Mesenchymal stem cell (in vitro differentiated cells and primary cell): ENCODE data around the gene CDK14.

Experiments
- DNase-seq: peaks from one replicate; pipeline ENCODE4 v3.0.0-alpha.2; 2013
- H2AFZ ChIP-seq: one replicate; pipeline ENCODE4 v1.6.1; 2013; ENCODE audit warnings: low read depth, mild to moderate bottlenecking, control low read depth, inconsistent platforms, low read length, moderate library complexity
- H2AK5ac ChIP-seq: 2 replicates; pipeline ENCODE4 v1.6.1; 2013; ENCODE audit warnings: low read length, moderate library complexity, mild to moderate bottlenecking, inconsistent platforms; ENCODE audit not compliant: severe bottlenecking
- H2BK120ac ChIP-seq: one replicate; pipeline ENCODE4 v1.6.1; 2013; ENCODE audit warnings: low read depth, mild to moderate bottlenecking, inconsistent platforms, low read length, moderate library complexity
- H2BK12ac ChIP-seq, 2 experiments: one replicate each; pipeline ENCODE4 v1.6.1; 2013; ENCODE audit warnings: inconsistent platforms in 2 of 2, low read length in 2 of 2, mild to moderate bottlenecking in 2 of 2, moderate library complexity in 2 of 2, control low read depth in 1 of 2
- H2BK15ac ChIP-seq: one replicate; pipeline ENCODE4 v1.6.1; 2013; ENCODE audit warnings: mild to moderate bottlenecking, low read depth, inconsistent platforms; ENCODE audit not compliant: poor library complexity, severe bottlenecking
- H2BK5ac ChIP-seq: 2 replicates; pipeline ENCODE4 v1.6.1; 2013; ENCODE audit warnings: low read depth, mild to moderate bottlenecking, low read length, control low read depth, inconsistent platforms; ENCODE audit not compliant: poor library complexity, severe bottlenecking
- H3K14ac ChIP-seq, 2 experiments: one replicate each; pipeline ENCODE4 v1.6.1; 2013; ENCODE audit warnings: inconsistent platforms in 2 of 2, low read length in 2 of 2, control low read depth in 1 of 2, mild to moderate bottlenecking in 1 of 2, moderate library complexity in 1 of 2
- H3K18ac ChIP-seq, 2 experiments: one replicate each; pipeline ENCODE4 v1.6.1; 2013; ENCODE audit warnings: inconsistent platforms in 2 of 2, low read length in 2 of 2, control low read depth in 1 of 2, low read depth in 1 of 2, mild to moderate bottlenecking in 1 of 2
- H3K23ac ChIP-seq, 2 experiments: one replicate each; pipeline ENCODE4 v1.6.1; 2013; ENCODE audit warnings: inconsistent platforms in 2 of 2, low read length in 2 of 2, mild to moderate bottlenecking in 2 of 2, moderate library complexity in 2 of 2, control low read depth in 1 of 2
- H3K27ac ChIP-seq: 2 replicates; pipeline ENCODE4 v1.5.1; 2013; ENCODE audit warnings: mild to moderate bottlenecking, moderate library complexity, low read length, control low read depth, inconsistent platforms; ENCODE audit not compliant: poor library complexity, severe bottlenecking
- H3K27me3 ChIP-seq, 2 experiments: 2 replicates each; pipeline versions ENCODE4 v1.6.1 to v1.7.0; 2013; ENCODE audit warnings: low read length in 2 of 2, mild to moderate bottlenecking in 2 of 2, moderate library complexity in 2 of 2, control low read depth in 1 of 2, inconsistent platforms in 1 of 2; ENCODE audit not compliant: control insufficient read depth in 1 of 2, insufficient read depth in 1 of 2
- H3K36me3 ChIP-seq, 2 experiments: 2 replicates each; pipeline versions ENCODE4 v1.6.1 to v1.7.0; 2013; ENCODE audit warnings: low read length in 2 of 2, control low read depth in 1 of 2, inconsistent platforms in 1 of 2, low read depth in 1 of 2, mild to moderate bottlenecking in 1 of 2; ENCODE audit not compliant: insufficient read depth in 2 of 2, control insufficient read depth in 1 of 2
- H3K4ac ChIP-seq, 2 experiments: one replicate each; pipeline ENCODE4 v1.6.1; 2013; ENCODE audit warnings: inconsistent platforms in 2 of 2, low read length in 2 of 2, mild to moderate bottlenecking in 2 of 2, moderate library complexity in 2 of 2, control low read depth in 1 of 2, low read depth in 1 of 2
- H3K4me1 ChIP-seq: 2 replicates; pipeline ENCODE4 v1.6.1; 2013; ENCODE audit warnings: low read depth, low read length, control low read depth; ENCODE audit not compliant: control insufficient read depth, insufficient read depth
- H3K4me2 ChIP-seq: 2 replicates; pipeline ENCODE4 v1.6.1; 2013; ENCODE audit warnings: low read length, mild to moderate bottlenecking, inconsistent platforms; ENCODE audit not compliant: poor library complexity, severe bottlenecking
- H3K4me3 ChIP-seq, 2 experiments: 2 replicates each; pipeline versions ENCODE4 v1.5.1 to v1.7.0; 2013; ENCODE audit warnings: low read length in 2 of 2, mild to moderate bottlenecking in 2 of 2, control low read depth in 1 of 2, low read depth in 1 of 2; ENCODE audit not compliant: insufficient read depth in 1 of 2
- H3K79me1 ChIP-seq: replicated peaks from 2 replicates; pipeline ENCODE4 v1.6.1; 2013; ENCODE audit warnings: mild to moderate bottlenecking, control low read depth, low read length, inconsistent platforms; ENCODE audit not compliant: poor library complexity, severe bottlenecking
- H3K9ac ChIP-seq: 2 replicates; pipeline ENCODE4 v1.7.0; 2013; ENCODE audit warnings: mild to moderate bottlenecking, low read length, moderate library complexity
- H3K9me3 ChIP-seq: 2 replicates; pipeline ENCODE4 v1.7.0; 2013; ENCODE audit warnings: mild to moderate bottlenecking, low read length; ENCODE audit not compliant: control insufficient read depth
- H4K8ac ChIP-seq: one replicate; pipeline ENCODE4 v1.6.1; 2013; ENCODE audit warnings: inconsistent platforms, mild to moderate bottlenecking, low read length, moderate library complexity
- H4K91ac ChIP-seq: one replicate; pipeline ENCODE4 v1.6.1; 2013; ENCODE audit warnings: mild to moderate bottlenecking, low read length, inconsistent platforms
- WGBS: methylation state at CpG from one replicate; pipeline ENCODE4 v1.1.7; 2013; ENCODE audit warnings: mixed read lengths; 5-methylcytosine and 5-hydroxymethylcytosine counted together

CDK14 gene

DNA sequence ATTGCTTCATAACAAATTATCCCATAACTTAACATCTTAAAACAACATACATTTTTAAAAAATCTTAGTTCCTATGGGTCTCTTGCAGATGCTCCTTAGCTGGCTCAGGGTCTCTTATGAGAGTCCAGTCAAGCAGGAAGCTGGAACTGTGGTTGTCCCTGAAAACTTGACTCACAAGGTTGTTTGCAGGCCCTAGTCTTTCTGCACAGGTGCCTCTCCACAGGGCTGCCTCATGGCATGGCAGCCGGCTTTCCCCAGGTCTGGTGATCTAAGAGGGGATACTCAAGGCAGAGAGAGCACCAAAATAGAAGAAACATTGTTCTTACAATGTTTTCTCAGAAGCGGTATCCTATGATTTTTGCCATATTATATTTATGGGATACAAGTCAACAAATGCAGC is 127.1 kb downstream of the CDK14 start:
- no peak overlapping the region for H3K14ac ChIP-seq
- H3K4me2 ChIP-seq = no peak overlapping the region
- H2BK120ac ChIP-seq = no peak overlapping the region
- H3K27ac ChIP-seq = no peak overlapping the region
- H3K9me3 ChIP-seq = no peaks in the 10 kb centered on the region
- H3K79me1 ChIP-seq = peaks cover 9% of the 10 kb centered on the region
- H3K27me3 ChIP-seq = no peaks in the 10 kb centered on the region
- H3K9ac ChIP-seq = no peak overlapping the region
- H3K36me3 ChIP-seq = no peaks in the 10 kb centered on the region
- H4K8ac ChIP-seq = no peak overlapping the region
- H4K91ac ChIP-seq = no peak overlapping the region
- DNase-seq = no peak
- no peak overlapping the region for H2AFZ ChIP-seq
- H2BK5ac ChIP-seq = no peak overlapping the region
- peaks cover 5% of the 10 kb centered on the region for H3K4me1 ChIP-seq
- H3K4ac ChIP-seq = no peak overlapping the region
- H3K18ac ChIP-seq = no peak overlapping the region
- H3K4me3 ChIP-seq = no peak overlapping the region
- 100% methylated on average over 1 of the region's 2 CpGs for WGBS
- no peak overlapping the region for H2BK15ac ChIP-seq
- H3K23ac ChIP-seq = no peak overlapping the region
- peak overlapping the region in 1 of 2 experiments; percentile 54 for H2BK12ac ChIP-seq
- H2AK5ac ChIP-seq = no peak overlapping the region

DNA sequence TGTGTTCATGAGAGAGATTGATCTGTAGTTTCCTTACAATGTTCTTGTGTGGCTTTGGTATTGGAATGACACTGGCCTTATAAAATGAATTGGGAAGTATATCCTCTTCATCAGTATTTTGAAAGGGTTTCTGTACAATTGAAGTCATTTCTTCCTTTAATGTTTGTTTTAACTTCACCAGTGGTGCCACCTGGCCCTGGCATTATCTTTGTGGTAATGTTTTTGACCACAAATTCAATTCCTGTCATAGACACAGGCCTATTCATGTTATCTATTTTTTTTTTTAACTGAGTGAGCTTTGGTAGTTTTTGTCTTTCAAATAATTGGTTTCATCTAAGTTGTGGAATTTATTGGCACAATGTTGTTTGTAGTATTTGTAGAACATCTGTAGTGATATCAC is 127.7 kb downstream of the CDK14 start:
- no peak overlapping the region for H3K14ac ChIP-seq
- no peak overlapping the region for H2BK5ac ChIP-seq

DNA sequence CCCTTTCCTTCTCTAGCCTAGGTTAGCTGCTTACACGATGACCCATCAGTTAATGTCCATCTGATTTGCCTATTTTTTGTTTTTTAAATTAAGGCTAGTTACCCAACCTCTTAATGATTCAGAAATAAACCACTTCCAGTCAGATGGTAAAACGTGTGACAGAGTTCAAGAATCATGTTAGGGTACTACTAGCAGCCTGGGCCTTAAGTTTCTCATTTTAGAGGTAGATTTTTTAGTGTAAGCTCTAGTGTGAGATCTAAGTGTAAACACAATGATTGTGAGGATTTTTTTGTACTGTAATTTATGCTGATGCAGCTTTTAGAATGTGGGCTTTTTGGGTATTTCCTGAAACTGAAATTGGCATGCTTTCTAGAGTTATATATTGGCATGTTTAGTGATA is 130.0 kb downstream of the CDK14 start:
- peak overlapping the region in 1 of 2 experiments; percentile 54 for H3K4me3 ChIP-seq
- H2BK12ac ChIP-seq = no peak overlapping the region
- no peak overlapping the region for H3K18ac ChIP-seq
- no peak overlapping the region for H4K91ac ChIP-seq
- H2AFZ ChIP-seq = no peak overlapping the region
- H2BK15ac ChIP-seq = no peak overlapping the region
- H3K9ac ChIP-seq = peak overlapping the region; percentile 73
- no peak overlapping the region for H2BK120ac ChIP-seq
- H2AK5ac ChIP-seq = no peak overlapping the region
- no peak overlapping the region for H3K14ac ChIP-seq
- H3K36me3 ChIP-seq = no peaks in the 10 kb centered on the region
- H3K9me3 ChIP-seq = no peaks in the 10 kb centered on the region
- H3K4me2 ChIP-seq = no peak overlapping the region
- H3K4ac ChIP-seq = no peak overlapping the region
- DNase-seq = peak; percentile 34
- no peak overlapping the region for H3K27ac ChIP-seq
- no peak overlapping the region for H3K23ac ChIP-seq
- 51% methylated on average over 2 of the region's 2 CpGs for WGBS
- H3K4me1 ChIP-seq = peaks cover 2% of the 10 kb centered on the region
- no peak overlapping the region for H2BK5ac ChIP-seq
- peaks cover 8% of the 10 kb centered on the region for H3K79me1 ChIP-seq
- no peak overlapping the region for H4K8ac ChIP-seq
- H3K27me3 ChIP-seq = no peaks in the 10 kb centered on the region

More for the DNA sequence above, 127.7 kb downstream of the CDK14 start:
- Histone ChIP-seq H2AFZ (no peak overlapping the region), H3K18ac (no peak overlapping the region), H3K4ac (no peak overlapping the region), H2BK120ac (no peak overlapping the region), H3K36me3 (no peaks in the 10 kb centered on the region), H3K79me1 (peaks cover 10% of the 10 kb centered on the region), H4K91ac (no peak overlapping the region), H3K4me3 (no peak overlapping the region), H3K27ac (no peak overlapping the region), H2AK5ac (no peak overlapping the region), H3K4me1 (peaks cover 5% of the 10 kb centered on the region), H3K4me2 (no peak overlapping the region), H3K23ac (no peak overlapping the region), H3K9ac (no peak overlapping the region), H2BK12ac (no peak overlapping the region), H3K27me3 (no peaks in the 10 kb centered on the region), H3K9me3 (no peaks in the 10 kb centered on the region), H2BK15ac (no peak overlapping the region), H4K8ac (no peak overlapping the region)
- no peak for DNase-seq

DNA sequence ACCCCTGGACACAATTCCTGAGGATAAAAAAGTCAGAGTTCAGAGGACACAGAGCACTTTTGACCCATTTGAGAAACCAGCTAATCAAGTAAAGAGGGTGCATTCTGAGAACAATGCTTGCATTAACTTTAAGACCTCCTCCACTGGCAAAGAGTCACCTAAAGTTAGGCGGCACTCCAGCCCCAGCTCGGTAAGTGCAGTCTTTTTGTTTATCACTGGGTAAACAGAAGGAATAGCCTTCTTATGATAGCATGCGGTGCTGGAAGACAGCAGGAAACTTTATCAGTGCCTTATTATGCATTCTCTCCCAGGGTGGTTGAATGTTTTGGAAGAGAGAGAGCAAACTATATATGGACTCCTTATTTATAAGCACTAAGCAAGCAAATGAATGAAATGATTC is 130.5 kb downstream of the CDK14 start:
- H2AFZ ChIP-seq = no peak overlapping the region
- H3K4me2 ChIP-seq = no peak overlapping the region
- H3K9me3 ChIP-seq = no peaks in the 10 kb centered on the region
- no peak overlapping the region for H2BK5ac ChIP-seq
- peaks cover 2% of the 10 kb centered on the region for H3K4me1 ChIP-seq
- no peak overlapping the region for H2BK12ac ChIP-seq
- H3K79me1 ChIP-seq = peaks cover 8% of the 10 kb centered on the region
- H4K8ac ChIP-seq = no peak overlapping the region
- DNase-seq = peak; percentile 72
- no peak overlapping the region for H2BK120ac ChIP-seq
- no peak overlapping the region for H2AK5ac ChIP-seq
- no peak overlapping the region for H3K27ac ChIP-seq
- no peak overlapping the region for H2BK15ac ChIP-seq
- H3K36me3 ChIP-seq = no peaks in the 10 kb centered on the region
- peak overlapping the region in 1 of 2 experiments; percentile 54 for H3K4me3 ChIP-seq
- no peak overlapping the region for H3K18ac ChIP-seq
- H3K4ac ChIP-seq = no peak overlapping the region
- 4% methylated on average over 3 of the region's 3 CpGs for whole genome bisulfite sequencing
- H3K27me3 ChIP-seq = no peaks in the 10 kb centered on the region
- H4K91ac ChIP-seq = no peak overlapping the region
- H3K23ac ChIP-seq = no peak overlapping the region
- peak overlapping the region; percentile 73 for H3K9ac ChIP-seq
- H3K14ac ChIP-seq = no peak overlapping the region
